ENCODE results near the gene HDHD3. TPM values are rescaled to one million over a fixed set of nuclear protein-coding genes. Genes with fewer than 3 reads are reported as not detected.
"Not testable (repeated sequence)": the region's sequence is repeated elsewhere in the genome, so short reads cannot be mapped to it uniquely, and the experiment has no call there.

The HDHD3 gene
- total and polyA plus RNA-seq, 5 donors = 11.0 to 20.0 (median 17.1) TPM

GRCh38 chr9:113406353-113406752 lies 29.6 kb upstream of the HDHD3 start:
- H3K27me3 ChIP-seq (ENCODE audit: control insufficient read depth, insufficient read depth); ATAC-seq; DNase-seq; H3K4me3 ChIP-seq (ENCODE audit: low read length); H3K9me3 ChIP-seq (ENCODE audit: control insufficient read depth, low read length); H3K27ac ChIP-seq (ENCODE audit: low read length); H3K4me1 ChIP-seq (ENCODE audit: control insufficient read depth, insufficient read depth, low read length): not testable (repeated sequence)
- 86% methylated on average over 9 of the region's 9 CpGs for WGBS
- intact Hi-C loops (cut with DNase I) = loop anchor here in 3 of 4 donors (5.0 to 10.0 kb wide), 3 partner anchors 92 to 132 kb away; partner anchors contain the start of genes CDC26 (in 1 of the 3) and PRPF4 (in 1 of the 3)

DNA sequence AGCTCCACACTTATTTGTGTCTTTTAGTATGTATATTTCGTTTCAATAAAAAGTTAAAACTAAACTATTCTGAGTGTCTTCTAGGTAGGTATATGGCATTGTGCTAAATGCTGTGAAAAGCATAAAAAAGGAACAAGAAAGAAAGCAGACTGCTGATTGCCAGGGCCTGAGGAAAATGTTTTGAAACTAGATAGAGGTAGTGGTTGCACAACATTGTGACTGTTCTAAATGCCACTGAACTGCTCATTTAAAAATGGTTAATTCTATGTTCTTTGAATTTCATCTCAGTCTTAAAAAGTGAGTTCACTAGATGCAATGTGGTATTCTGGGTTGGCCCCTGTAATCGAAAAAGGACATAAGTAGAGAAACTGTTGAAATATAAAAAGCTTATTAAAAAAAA lies 26.9 kb upstream of the HDHD3 start:
- ATAC-seq (no peak), DNase-seq (no peak)
- no peak overlapping the region for H3K4me3 ChIP-seq (ENCODE audit: low read length)
- 77% methylated on average over 2 of the region's 2 CpGs for WGBS
- peaks cover 5% of the 10 kb centered on the region for H3K4me1 ChIP-seq (ENCODE audit: control insufficient read depth, insufficient read depth, low read length)
- H3K27ac ChIP-seq (ENCODE audit: low read length) = no peak overlapping the region
- intact Hi-C loops (cut with DNase I) = loop anchor here in 3 of 4 donors (10.0 kb wide), 2 partner anchors 89 to 129 kb away; partner anchors contain the start of genes CDC26 (in 1 of the 3) and PRPF4 (in 1 of the 3)
- H3K9me3 ChIP-seq (ENCODE audit: control insufficient read depth, low read length) = no peaks in the 10 kb centered on the region
- H3K27me3 ChIP-seq (ENCODE audit: control insufficient read depth, insufficient read depth) = no peaks in the 10 kb centered on the region

GRCh38 chr9:113401027-113401792 lies 24.4 kb upstream of the HDHD3 start, which contains the start of gene ALAD:
ALAD (minus strand) TSS chr9:113401284; CDS start chr9:113393559, 7,725 bp downstream.
- Histone ChIP-seq H3K9me3 (ENCODE audit: control insufficient read depth, low read length) (no peaks in the 10 kb centered on the region), H3K27ac (ENCODE audit: low read length) (peak within 1 kb of the TSS; percentile 13), H3K4me3 (ENCODE audit: low read length) (peak within 1 kb of the TSS; percentile 75), H3K27me3 (ENCODE audit: control insufficient read depth, insufficient read depth) (no peaks in the 10 kb centered on the region), H3K4me1 (ENCODE audit: control insufficient read depth, insufficient read depth, low read length) (peaks cover 6% of the 10 kb centered on the region)
- WGBS = 2% methylated on average over 50 of the region's 50 CpGs
- intact Hi-C loops (cut with DNase I) = loop anchor here in 3 of 4 donors (10.0 kb wide), 2 partner anchors 86 to 126 kb away; partner anchors contain the start of genes CDC26 (in 1 of the 3) and PRPF4 (in 1 of the 3)
- peak; percentile 100 for ATAC-seq
- DNase-seq = peak; percentile 100

DNA sequence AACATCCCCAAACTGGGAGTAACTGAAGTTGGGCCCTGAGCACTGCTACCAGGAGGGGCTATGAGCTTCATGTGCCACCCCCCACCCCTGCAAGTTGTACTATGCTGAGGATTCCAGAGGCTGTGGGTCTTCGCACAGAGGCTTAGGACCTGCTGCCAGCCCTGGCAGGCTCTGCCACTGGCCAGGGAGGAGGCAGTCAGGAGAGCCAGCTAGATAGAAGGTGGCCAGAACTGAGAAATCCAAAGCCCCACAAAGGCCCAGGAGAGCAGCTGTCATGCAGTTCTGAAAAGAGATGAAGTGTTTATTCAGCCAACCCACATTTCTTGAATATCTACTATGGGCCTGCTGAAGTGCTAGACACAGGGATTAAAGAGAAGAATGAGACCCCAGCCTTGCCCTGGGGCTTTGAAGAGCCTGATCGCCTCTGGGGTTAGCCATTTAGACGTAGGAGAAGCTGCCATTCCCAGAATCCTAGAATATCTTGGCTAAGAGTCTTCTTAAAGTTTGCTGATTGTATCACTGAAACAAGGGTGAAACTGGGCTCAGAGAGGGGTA lies 22.9 kb upstream of the HDHD3 start:
- WGBS = 69% methylated on average over 3 of the region's 3 CpGs
- no peak overlapping the region for H3K4me3 ChIP-seq (ENCODE audit: low read length)
- ATAC-seq (no peak), DNase-seq (no peak)
- H3K27ac ChIP-seq (ENCODE audit: low read length) = no peak overlapping the region
- H3K27me3 ChIP-seq (ENCODE audit: control insufficient read depth, insufficient read depth) = no peaks in the 10 kb centered on the region
- intact Hi-C loops (cut with DNase I) = loop anchor here (10.0 kb wide), 2 partner anchors 85 to 125 kb away; partner anchors contain the start of genes CDC26 (in 1 of the 4) and PRPF4 (in 1 of the 4)
- H3K4me1 ChIP-seq (ENCODE audit: control insufficient read depth, insufficient read depth, low read length) = peaks cover 6% of the 10 kb centered on the region
- no peaks in the 10 kb centered on the region for H3K9me3 ChIP-seq (ENCODE audit: control insufficient read depth, low read length)

- no peak for ATAC-seq
- Histone ChIP-seq H3K27me3 (ENCODE audit: control insufficient read depth, insufficient read depth) (no peaks in the 10 kb centered on the region), H3K4me1 (ENCODE audit: control insufficient read depth, insufficient read depth, low read length) (peaks cover 6% of the 10 kb centered on the region), H3K9me3 (ENCODE audit: control insufficient read depth, low read length) (no peaks in the 10 kb centered on the region), H3K4me3 (ENCODE audit: low read length) (no peak overlapping the region), H3K27ac (ENCODE audit: low read length) (no peak overlapping the region)
- intact Hi-C loops (cut with DNase I) = loop anchor here in 1 of 4 donors (10.0 kb wide), 1 partner anchor 84 kb away; no protein-coding TSS in a partner anchor
- 89% methylated on average over 5 of the region's 5 CpGs for WGBS
- DNase-seq = no peak
Measured at GRCh38 chr9:113398796-113399195, 22.0 kb upstream of the HDHD3 start.

- H3K4me3 ChIP-seq (ENCODE audit: low read length) = no peak overlapping the region
- H3K9me3 ChIP-seq (ENCODE audit: control insufficient read depth, low read length) = no peaks in the 10 kb centered on the region
- intact Hi-C loops (cut with DNase I) = loop anchor here in 1 of 4 donors (10.0 kb wide), 1 partner anchor 82 kb away; no protein-coding TSS in a partner anchor
- ATAC-seq (no peak), DNase-seq (no peak)
- WGBS = 64% methylated on average over 3 of the region's 3 CpGs
- H3K27ac ChIP-seq (ENCODE audit: low read length) = no peak overlapping the region
- H3K27me3 ChIP-seq (ENCODE audit: control insufficient read depth, insufficient read depth) = no peaks in the 10 kb centered on the region
- H3K4me1 ChIP-seq (ENCODE audit: control insufficient read depth, insufficient read depth, low read length) = peaks cover 6% of the 10 kb centered on the region
Measured at GRCh38 chr9:113397203-113397631, 20.4 kb upstream of the HDHD3 start.

GRCh38 chr9:113395000-113395861 lies 18.4 kb upstream of the HDHD3 start:
- 97% methylated on average over 9 of the region's 9 CpGs for WGBS
- Histone ChIP-seq H3K4me3 (ENCODE audit: low read length) (no peak overlapping the region), H3K9me3 (ENCODE audit: control insufficient read depth, low read length) (no peaks in the 10 kb centered on the region), H3K27ac (ENCODE audit: low read length) (no peak overlapping the region), H3K4me1 (ENCODE audit: control insufficient read depth, insufficient read depth, low read length) (peaks cover 6% of the 10 kb centered on the region), H3K27me3 (ENCODE audit: control insufficient read depth, insufficient read depth) (no peaks in the 10 kb centered on the region)
- ATAC-seq (no peak), DNase-seq (no peak)
- intact Hi-C loops (cut with DNase I) = loop anchor here in 1 of 4 donors (10.0 kb wide), 1 partner anchor 80 kb away; no protein-coding TSS in a partner anchor

GRCh38 chr9:113393281-113393680 lies 16.5 kb upstream of the HDHD3 start:
- ATAC-seq = no peak
- intact Hi-C loops (cut with DNase I) = loop anchor here in 1 of 4 donors (10.0 kb wide), 1 partner anchor 78 kb away; no protein-coding TSS in a partner anchor
- 95% methylated on average over 7 of the region's 7 CpGs for WGBS
- Histone ChIP-seq H3K4me3 (ENCODE audit: low read length) (no peak overlapping the region), H3K4me1 (ENCODE audit: control insufficient read depth, insufficient read depth, low read length) (peaks cover 1% of the 10 kb centered on the region), H3K27me3 (ENCODE audit: control insufficient read depth, insufficient read depth) (no peaks in the 10 kb centered on the region), H3K27ac (ENCODE audit: low read length) (no peak overlapping the region), H3K9me3 (ENCODE audit: control insufficient read depth, low read length) (no peaks in the 10 kb centered on the region)
- DNase-seq = no peak

GRCh38 chr9:113391917-113392316 lies 15.1 kb upstream of the HDHD3 start:
- Histone ChIP-seq H3K9me3 (ENCODE audit: control insufficient read depth, low read length) (no peaks in the 10 kb centered on the region), H3K4me1 (ENCODE audit: control insufficient read depth, insufficient read depth, low read length) (no peaks in the 10 kb centered on the region), H3K27ac (ENCODE audit: low read length) (no peak overlapping the region), H3K4me3 (ENCODE audit: low read length) (no peak overlapping the region), H3K27me3 (ENCODE audit: control insufficient read depth, insufficient read depth) (no peaks in the 10 kb centered on the region)
- DNase-seq (no peak), ATAC-seq (no peak)
- intact Hi-C loops (cut with DNase I) = loop anchor here in 1 of 4 donors (10.0 kb wide), 1 partner anchor 77 kb away; no protein-coding TSS in a partner anchor
- 94% methylated on average over 7 of the region's 7 CpGs for WGBS

GRCh38 chr9:113390192-113390960 lies 13.6 kb upstream of the HDHD3 start:
- intact Hi-C loops (cut with DNase I) = loop anchor here in 1 of 4 donors (10.0 kb wide), 1 partner anchor 76 kb away; no protein-coding TSS in a partner anchor
- Histone ChIP-seq H3K9me3 (ENCODE audit: control insufficient read depth, low read length) (no peaks in the 10 kb centered on the region), H3K27me3 (ENCODE audit: control insufficient read depth, insufficient read depth) (no peaks in the 10 kb centered on the region), H3K4me3 (ENCODE audit: low read length) (no peak overlapping the region), H3K4me1 (ENCODE audit: control insufficient read depth, insufficient read depth, low read length) (no peaks in the 10 kb centered on the region), H3K27ac (ENCODE audit: low read length) (no peak overlapping the region)
- ATAC-seq (no peak), DNase-seq (no peak)
- 96% methylated on average over 17 of the region's 17 CpGs for WGBS

Data from right cardiac atrium (tissue), 5 donors.